ENCODE data around the gene AVEN. TPM values are rescaled to one million over a fixed set of nuclear protein-coding genes. Genes with fewer than 3 reads are reported as not detected.

AVEN gene
- total and polyA plus RNA-seq, 2 of the 8 experiments (the other 6 are each of a cell fraction or from before 2014, with no cell fraction given), result 5.5 to 17.0 TPM

- Histone ChIP-seq H2AFZ (ENCODE audit: low read length) (no peak overlapping the region), H2BK5ac (ENCODE audit: low read depth, low read length) (no peak overlapping the region), H3K9ac (replicated peaks in 1 of 4; ENCODE audit: extremely low read depth in 1 of 4, low read depth in 3 of 4, low read length in 3 of 4) (no peak overlapping the region), H2BK20ac (ENCODE audit: low read length) (no peak overlapping the region), H3K23ac (ENCODE audit: insufficient read length) (no peak overlapping the region), H3K27me3 (replicated peaks in 1 of 4; ENCODE audit: control insufficient read depth in 3 of 4, extremely low read depth in 1 of 4, insufficient read depth in 3 of 4, low read length in 3 of 4) (no peaks in the 10 kb centered on the region), H3K14ac (ENCODE audit: insufficient read length) (no peak overlapping the region), H3K4me2 (ENCODE audit: insufficient read depth in 1 of 2, low read depth in 2 of 2, low read length in 2 of 2) (no peak overlapping the region), H2BK120ac (replicated peaks; ENCODE audit: low read depth, low read length) (no peak overlapping the region), H4K91ac (replicated peaks; ENCODE audit: insufficient read length, low read length) (no peak overlapping the region), H3K18ac (ENCODE audit: extremely low read depth, low read length) (no peak overlapping the region), H3K4ac (replicated peaks; ENCODE audit: insufficient read length, low read depth, low read length) (no peak overlapping the region), H3K79me1 (ENCODE audit: low read depth, low read length) (no peaks in the 10 kb centered on the region; the same call in 1 of the 2 replicates), H3K27ac (ENCODE audit: low read depth, low read length) (no peak overlapping the region), H3K9me3 (ENCODE audit: insufficient read depth in 2 of 2, low read depth in 1 of 2, low read length in 1 of 2) (no peaks in the 10 kb centered on the region), H4K5ac (ENCODE audit: insufficient read length, low read depth, low read length) (no peak overlapping the region), H3K23me2 (ENCODE audit: low read depth, low read length) (no peaks in the 10 kb centered on the region; the same call in 1 of the 2 replicates), H3K4me3 (ENCODE audit: extremely low read depth in 1 of 4, insufficient read depth in 2 of 4, low read depth in 3 of 4, low read length in 4 of 4) (no peak overlapping the region), H3K4me1 (replicated peaks in 1 of 4; ENCODE audit: control insufficient read depth in 3 of 4, insufficient read depth in 4 of 4, low read length in 3 of 4) (peaks cover 0 to 4% (median 3%) of the 10 kb centered on the region in 4 experiments; a peak in 3 of 7 replicates), H3K36me3 (ENCODE audit: control insufficient read depth in 2 of 4, insufficient read depth in 4 of 4, low read length in 3 of 4) (no peaks in the 10 kb centered on the region), H3K56ac (replicated peaks; ENCODE audit: insufficient read length, low read depth, low read length) (no peak overlapping the region), H2AK5ac (ENCODE audit: low read depth, low read length) (no peak overlapping the region), H3K79me2 (ENCODE audit: control insufficient read depth in 1 of 2, insufficient read depth in 2 of 2, low read length in 2 of 2) (no peaks in the 10 kb centered on the region), H4K20me1 (replicated peaks in 1 of 2; ENCODE audit: control insufficient read depth in 1 of 2, insufficient read depth in 2 of 2, low read length in 2 of 2) (no peaks in the 10 kb centered on the region), H2BK15ac (ENCODE audit: low read length) (no peak overlapping the region), H4K8ac (ENCODE audit: extremely low read depth, insufficient read depth, low read length) (peak overlapping the region; percentile 69; the same call in 1 of the 2 replicates), H2BK12ac (ENCODE audit: low read depth, low read length) (no peak overlapping the region)
- DNase-seq (ENCODE audit: low read depth in 1 of 2, low spot score in 2 of 2) (no peak), FAIRE-seq (no peak)
- ChIA-PET POLR2A (ENCODE audit: partially characterized antibody) (interaction anchor here (1.4 kb wide), 1 partner anchor 11 kb away, joined by 5 read pairs; no protein-coding TSS in a partner anchor), CTCF (ENCODE audit: partially characterized antibody) (interaction anchor here (0.7 kb wide), 2 partner anchors 149 to 154 kb away, joined by 3 read pairs; no protein-coding TSS in a partner anchor)
- 83% methylated on average over 11 of the region's 11 CpGs; no CpG with 5 or more reads in 1 of the 2 experiments for WGBS, 2 experiments (ENCODE audit: extremely low coverage in 1 of 2, insufficient coverage in 1 of 2, insufficient read length in 1 of 2, insufficient replicate concordance in 2 of 2, low coverage in 1 of 2, low lambda C conversion rate in 2 of 2, missing lambda C conversion rate in 1 of 2)
- TF ChIP-seq NRF1 (IDR thresholded peaks at IDR 0.05; ENCODE audit: low read depth, low read length), result no peak
- no peak for TF ChIP-seq HDAC6 (IDR thresholded peaks at IDR 0.05; ENCODE audit: low read depth, low read length)
- no peak for TF ChIP-seq SIN3A (conservative IDR thresholded peaks at IDR 0.05 in 1 of 2, IDR thresholded peaks at IDR 0.05 in 1 of 2; ENCODE audit: low read depth in 1 of 2, low read length in 2 of 2)
- TF ChIP-seq SP2 (IDR thresholded peaks at IDR 0.05; ENCODE audit: low read length), result no peak
- TF ChIP-seq RBBP5 (IDR thresholded peaks at IDR 0.05; ENCODE audit: borderline replicate concordance, low read depth, low read length), result no peak
- no peak for TF ChIP-seq SP4 (IDR thresholded peaks at IDR 0.05; ENCODE audit: low read length)
- TF ChIP-seq BACH1 (IDR thresholded peaks at IDR 0.05; ENCODE audit: low read length), result no peak
- TF ChIP-seq RXRA (IDR thresholded peaks at IDR 0.05; ENCODE audit: insufficient read depth, low read depth, low read length), result no peak
- no peak for TF ChIP-seq KDM1A (IDR thresholded peaks at IDR 0.05; ENCODE audit: borderline replicate concordance, low read length)
- no peak for TF ChIP-seq RAD21 (IDR thresholded peaks at IDR 0.05 in 1 of 2, conservative IDR thresholded peaks at IDR 0.05 in 1 of 2; ENCODE audit: low read depth in 2 of 2, low read length in 2 of 2)
- no peak for TF ChIP-seq PHF8 (conservative IDR thresholded peaks at IDR 0.05; ENCODE audit: low read depth, low read length)
These were observed 123.2 kb downstream of the AVEN start for GRCh38 chr15:33915571-33916407.

All from H1 (cell line).